Astrocyte of the cerebellum (primary cell): ENCODE measurements around the gene ATL2.
"Not testable (repeated sequence)": the region's sequence is repeated elsewhere in the genome, so short reads cannot be mapped to it uniquely, and the experiment has no call there.

ENCODE experiments used
- DNase-seq: peaks from one replicate; pipeline ENCODE4 v3.0.0-alpha.2; 2011; ENCODE audit warnings: low read depth
- H3K4me3 ChIP-seq: 2 replicates; pipeline ENCODE4 v1.5.1; 2011; ENCODE audit warnings: mild to moderate bottlenecking, low read depth, low read length, moderate library complexity
- CTCF ChIP-seq: IDR thresholded peaks from 2 replicates; pipeline ENCODE4 v1.5.1; 2012; ENCODE audit warnings: low read length, low read depth, moderate library complexity, mild to moderate bottlenecking; ENCODE audit errors: missing control alignments
- in situ Hi-C: cut with HindIII; loops from 2 replicates; pipeline ENCODE4 v1.10.0; 2017; ENCODE audit warnings: low sequenced_read_pairs

The ATL2 gene

GRCh38 chr2:38294597-38294996, 82.5 kb downstream of the ATL2 start:
- H3K4me3 ChIP-seq = no peak overlapping the region
- DNase-seq = no peak
- in situ Hi-C loops = loop anchor here (25.0 kb wide), 1 partner anchor 907 kb away; no protein-coding TSS in a partner anchor
- TF ChIP-seq CTCF = no peak

GRCh38 chr2:38293152-38293865, 83.8 kb downstream of the ATL2 start:
- in situ Hi-C loops = loop anchor here (25.0 kb wide), 1 partner anchor 906 kb away; no protein-coding TSS in a partner anchor
- no peak overlapping the region for H3K4me3 ChIP-seq
- no peak for DNase-seq
- TF ChIP-seq CTCF = no peak

DNA sequence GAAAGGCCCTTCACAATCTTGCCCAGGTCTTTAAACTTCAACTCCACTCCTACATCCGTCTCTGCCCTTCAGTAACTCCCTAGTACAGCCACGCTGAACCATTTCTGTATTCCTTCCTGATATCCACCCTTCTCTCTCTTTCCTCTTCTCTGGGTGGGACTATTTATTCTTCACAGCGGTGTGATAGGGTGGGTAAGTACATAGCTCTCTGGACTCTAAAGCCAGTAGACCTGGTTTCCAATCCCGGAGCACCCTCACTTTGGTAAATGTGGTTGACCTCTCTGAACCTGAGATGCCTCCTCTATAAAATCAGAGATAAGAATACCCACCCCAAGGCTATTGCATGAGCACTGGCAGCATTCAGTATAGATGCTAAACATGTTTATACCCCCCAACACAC, 86.7 kb downstream of the ATL2 start:
- TF ChIP-seq CTCF = no peak
- in situ Hi-C loops = loop anchor here (25.0 kb wide), 1 partner anchor 903 kb away; no protein-coding TSS in a partner anchor
- no peak overlapping the region for H3K4me3 ChIP-seq
- DNase-seq = no peak

DNA sequence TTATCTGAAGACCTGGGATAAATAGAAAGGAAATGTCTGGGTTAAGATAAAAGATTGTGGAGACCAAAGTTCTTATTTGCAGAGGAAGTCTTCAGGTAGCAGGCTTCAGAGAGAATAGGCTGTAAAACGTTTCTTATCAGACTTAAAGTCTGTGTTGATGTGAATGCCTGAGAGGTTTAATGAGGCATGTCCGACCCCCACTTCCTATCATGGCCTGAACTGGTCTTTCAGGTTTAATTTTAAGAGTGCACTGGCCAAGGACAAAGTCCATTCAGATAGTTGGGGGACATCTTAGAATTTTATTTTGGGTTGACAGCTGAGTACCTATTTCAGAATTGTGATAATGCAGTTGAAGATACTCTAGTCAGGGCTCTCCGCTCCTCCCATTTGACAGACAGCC, 92.1 kb downstream of the ATL2 start:
- no peak for DNase-seq
- in situ Hi-C loops = loop anchor here (25.0 kb wide), 1 partner anchor 898 kb away; no protein-coding TSS in a partner anchor
- no peak for TF ChIP-seq CTCF
- no peak overlapping the region for H3K4me3 ChIP-seq

- DNase-seq = no peak
These were observed 95.9 kb downstream of the ATL2 start for GRCh38 chr2:38281095-38281742.

GRCh38 chr2:38279201-38279600, 97.9 kb downstream of the ATL2 start:
- no peak overlapping the region for H3K4me3 ChIP-seq
- TF ChIP-seq CTCF = no peak
- in situ Hi-C loops = loop anchor here (25.0 kb wide), 1 partner anchor 892 kb away; no protein-coding TSS in a partner anchor
- no peak for DNase-seq

More at GRCh38 chr2:38281095-38281742, 95.9 kb downstream of the ATL2 start:
- no peak overlapping the region for H3K4me3 ChIP-seq
- TF ChIP-seq CTCF = no peak
- in situ Hi-C loops = loop anchor here (25.0 kb wide), 1 partner anchor 894 kb away; no protein-coding TSS in a partner anchor

- DNase-seq, H3K4me3 ChIP-seq: not testable (repeated sequence)
- in situ Hi-C loops = loop anchor here (25.0 kb wide), 1 partner anchor 891 kb away; no protein-coding TSS in a partner anchor
These were observed 99.0 kb downstream of the ATL2 start for GRCh38 chr2:38278117-38278438.
